ENCODE results near the gene ENAH. TPM values are rescaled to one million over a fixed set of nuclear protein-coding genes. Genes with fewer than 3 reads are reported as not detected.

Gene ENAH
- total and polyA plus RNA-seq, 4 donors, result 47.3 to 415 (median 115) TPM

DNA sequence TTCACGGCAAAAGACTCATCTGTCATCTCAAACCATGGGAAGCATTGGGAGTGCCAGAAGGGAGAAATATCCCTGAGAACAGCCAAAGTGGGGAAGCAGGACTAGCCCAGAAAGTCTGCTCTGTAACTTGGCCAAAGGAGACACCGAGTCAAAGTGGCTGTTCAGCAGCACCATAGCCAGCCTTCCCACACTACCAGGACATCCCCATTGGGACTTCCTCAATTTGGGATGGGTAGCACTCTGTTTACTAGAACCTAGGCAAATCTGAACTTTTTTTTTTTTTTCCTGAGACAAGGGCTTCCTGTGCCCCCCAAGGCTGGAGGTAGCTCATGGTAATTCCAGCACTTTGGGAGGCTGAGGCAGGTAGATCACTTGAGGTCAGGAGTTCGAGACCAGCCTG, 93.0 kb downstream of the ENAH start:
- Histone ChIP-seq H3K27ac (ENCODE audit: low read depth in 1 of 2, low read length in 2 of 2) (no peak overlapping the region), H3K4me1 (ENCODE audit: control insufficient read depth in 1 of 2, insufficient read depth in 2 of 2, low read length in 2 of 2) (peaks cover 2% of the 10 kb centered on the region in 2 donors), H3K36me3 (ENCODE audit: control insufficient read depth in 1 of 2, insufficient read depth in 2 of 2, low read length in 1 of 2) (peaks cover 0 to 2% of the 10 kb centered on the region in 2 donors), H3K4me3 (ENCODE audit: low read length in 2 of 2) (no peak overlapping the region), H3K9me3 (ENCODE audit: control insufficient read depth, low read length) (no peaks in the 10 kb centered on the region), H3K27me3 (ENCODE audit: control insufficient read depth in 1 of 2, insufficient read depth in 2 of 2, low read length in 1 of 2) (no peaks in the 10 kb centered on the region)
- ATAC-seq (ENCODE audit: low FRiP score), result no peak
- 92% methylated on average over 3 of the region's 3 CpGs for WGBS, 2 donors
- no peak for DNase-seq
- intact Hi-C loops (cut with DNase I), result loop anchor here (5.0 kb wide), 2 partner anchors 73 to 212 kb away; no protein-coding TSS in a partner anchor

DNA sequence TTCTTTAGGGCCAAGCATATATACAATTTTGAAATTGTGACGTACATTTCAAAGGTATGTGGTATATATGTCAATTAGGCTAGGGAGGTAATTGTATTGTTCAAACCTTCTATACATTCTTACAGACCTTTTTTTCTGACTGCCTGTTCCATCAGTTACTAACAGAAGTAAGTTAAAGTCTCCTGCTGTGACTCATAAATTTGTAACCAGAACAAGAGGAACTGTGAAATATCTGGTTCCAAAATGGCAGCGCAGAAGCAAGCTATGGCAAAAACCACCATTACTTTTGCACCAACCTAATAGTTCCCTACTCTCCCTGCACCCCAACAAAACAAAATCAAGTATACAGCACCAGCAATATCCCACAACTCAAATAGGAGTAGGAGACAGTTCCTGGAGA, 93.6 kb downstream of the ENAH start:
- H3K4me1 ChIP-seq (ENCODE audit: control insufficient read depth in 1 of 2, insufficient read depth in 2 of 2, low read length in 2 of 2), result peaks cover 2% of the 10 kb centered on the region in 2 donors
- H3K36me3 ChIP-seq (ENCODE audit: control insufficient read depth in 1 of 2, insufficient read depth in 2 of 2, low read length in 1 of 2), result peaks cover 0 to 2% of the 10 kb centered on the region in 2 donors
- WGBS, 2 donors, result 95% methylated on average over 2 of the region's 2 CpGs
- no peak for ATAC-seq (ENCODE audit: low FRiP score)
- intact Hi-C loops (cut with DNase I), result loop anchor here in 1 of 2 donors (5.0 kb wide), 1 partner anchor 213 kb away; no protein-coding TSS in a partner anchor
- no peak overlapping the region for H3K27ac ChIP-seq (ENCODE audit: low read depth in 1 of 2, low read length in 2 of 2)
- H3K27me3 ChIP-seq (ENCODE audit: control insufficient read depth in 1 of 2, insufficient read depth in 2 of 2, low read length in 1 of 2), result no peaks in the 10 kb centered on the region
- no peak for DNase-seq
- H3K9me3 ChIP-seq (ENCODE audit: control insufficient read depth, low read length), result no peaks in the 10 kb centered on the region
- H3K4me3 ChIP-seq (ENCODE audit: low read length in 2 of 2), result no peak overlapping the region

GRCh38 chr1:225556694-225557093, 96.2 kb downstream of the ENAH start:
- Histone ChIP-seq H3K4me1 (ENCODE audit: control insufficient read depth in 1 of 2, insufficient read depth in 2 of 2, low read length in 2 of 2) (peaks cover 2% of the 10 kb centered on the region in 2 donors), H3K4me3 (ENCODE audit: low read length in 2 of 2) (no peak overlapping the region), H3K27me3 (ENCODE audit: control insufficient read depth in 1 of 2, insufficient read depth in 2 of 2, low read length in 1 of 2) (no peaks in the 10 kb centered on the region), H3K27ac (ENCODE audit: low read depth in 1 of 2, low read length in 2 of 2) (no peak overlapping the region), H3K36me3 (ENCODE audit: control insufficient read depth in 1 of 2, insufficient read depth in 2 of 2, low read length in 1 of 2) (peaks cover 0 to 2% of the 10 kb centered on the region in 2 donors), H3K9me3 (ENCODE audit: control insufficient read depth, low read length) (no peaks in the 10 kb centered on the region)
- 93 to 98% methylated on average over 1 of the region's 1 CpG for WGBS, 2 donors
- DNase-seq (no peak), ATAC-seq (ENCODE audit: low FRiP score) (no peak)
- intact Hi-C loops (cut with DNase I), result loop anchor here in 1 of 2 donors (5.0 kb wide), 1 partner anchor 216 kb away; no protein-coding TSS in a partner anchor

- WGBS, 2 donors, result 93 to 94% methylated on average over 4 of the region's 4 CpGs
- no peak overlapping the region for H3K27ac ChIP-seq (ENCODE audit: low read depth in 1 of 2, low read length in 2 of 2)
- H3K4me3 ChIP-seq (ENCODE audit: low read length in 2 of 2), result no peak overlapping the region
- H3K36me3 ChIP-seq (ENCODE audit: control insufficient read depth in 1 of 2, insufficient read depth in 2 of 2, low read length in 1 of 2), result peaks cover 0 to 2% of the 10 kb centered on the region in 2 donors
- no peak for DNase-seq
- intact Hi-C loops (cut with DNase I), result loop anchor here in 1 of 2 donors (5.0 kb wide), 1 partner anchor 216 kb away; no protein-coding TSS in a partner anchor
- H3K4me1 ChIP-seq (ENCODE audit: control insufficient read depth in 1 of 2, insufficient read depth in 2 of 2, low read length in 2 of 2), result peaks cover 2% of the 10 kb centered on the region in 2 donors
- no peak for ATAC-seq (ENCODE audit: low FRiP score)
- H3K9me3 ChIP-seq (ENCODE audit: control insufficient read depth, low read length), result no peaks in the 10 kb centered on the region
- H3K27me3 ChIP-seq (ENCODE audit: control insufficient read depth in 1 of 2, insufficient read depth in 2 of 2, low read length in 1 of 2), result no peaks in the 10 kb centered on the region
Measured at GRCh38 chr1:225555821-225556220, 97.1 kb downstream of the ENAH start.

DNA sequence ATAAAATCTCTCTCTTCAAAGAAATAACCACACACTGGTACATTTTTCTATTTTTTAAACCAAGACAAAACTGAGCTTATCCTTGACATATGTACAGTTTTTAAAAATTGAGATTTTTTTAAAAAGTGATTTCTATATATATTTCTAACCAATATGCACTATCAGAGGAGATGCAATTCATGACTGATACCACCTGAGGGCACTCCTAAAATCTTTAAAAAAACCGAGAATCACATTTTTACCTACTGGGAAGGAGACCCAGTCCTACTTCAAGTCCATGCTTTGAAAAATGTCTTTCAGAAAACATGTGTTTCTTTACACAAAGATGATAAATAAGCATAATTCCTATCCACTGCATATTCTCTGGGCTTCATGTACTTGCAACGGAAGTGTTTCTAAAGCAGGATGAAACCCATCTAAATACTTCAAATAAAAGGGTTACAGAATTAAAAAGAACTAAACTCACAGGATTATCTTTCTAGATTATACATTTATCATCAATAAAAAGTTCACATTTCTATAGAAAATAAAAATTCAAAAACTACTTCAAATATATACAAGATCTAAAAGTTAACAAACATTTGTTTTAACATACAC, 98.6 kb downstream of the ENAH start:
- H3K4me1 ChIP-seq (ENCODE audit: control insufficient read depth in 1 of 2, insufficient read depth in 2 of 2, low read length in 2 of 2), result peaks cover 0 to 2% of the 10 kb centered on the region in 2 donors
- H3K36me3 ChIP-seq (ENCODE audit: control insufficient read depth in 1 of 2, insufficient read depth in 2 of 2, low read length in 1 of 2), result no peaks in the 10 kb centered on the region
- H3K4me3 ChIP-seq (ENCODE audit: low read length in 2 of 2), result no peak overlapping the region
- no peak for DNase-seq
- no peaks in the 10 kb centered on the region for H3K27me3 ChIP-seq (ENCODE audit: control insufficient read depth in 1 of 2, insufficient read depth in 2 of 2, low read length in 1 of 2)
- ATAC-seq (ENCODE audit: low FRiP score), result no peak
- intact Hi-C loops (cut with DNase I), result no loop called here
- 45% methylated on average over 2 of the region's 2 CpGs for WGBS, 2 donors
- no peak overlapping the region for H3K27ac ChIP-seq (ENCODE audit: low read depth in 1 of 2, low read length in 2 of 2)
- no peaks in the 10 kb centered on the region for H3K9me3 ChIP-seq (ENCODE audit: control insufficient read depth, low read length)

DNA sequence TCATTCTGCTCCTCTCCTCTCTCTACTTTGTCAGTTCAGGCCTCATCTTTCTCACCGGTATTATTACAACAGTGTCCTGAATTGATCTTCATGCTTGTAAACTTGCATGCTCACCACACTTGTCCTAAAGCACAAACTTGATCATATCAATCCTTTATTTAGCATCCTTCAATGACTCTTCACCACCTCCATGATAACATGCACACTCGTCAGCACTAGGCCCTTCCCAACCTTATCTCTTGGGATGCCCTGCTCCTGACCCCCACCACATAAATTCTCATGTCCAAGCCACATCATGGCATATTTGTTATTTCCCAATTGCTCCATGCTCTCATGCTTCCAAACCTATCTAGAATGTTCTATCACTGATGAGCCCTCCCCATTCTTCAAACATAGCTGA, 103.1 kb downstream of the ENAH start:
- DNase-seq (no peak), ATAC-seq (ENCODE audit: low FRiP score) (no peak)
- no peaks in the 10 kb centered on the region for H3K9me3 ChIP-seq (ENCODE audit: control insufficient read depth, low read length)
- no peaks in the 10 kb centered on the region for H3K27me3 ChIP-seq (ENCODE audit: control insufficient read depth in 1 of 2, insufficient read depth in 2 of 2, low read length in 1 of 2)
- intact Hi-C loops (cut with DNase I), result loop anchor here in 1 of 2 donors (10.0 kb wide), 1 partner anchor 65 kb away; no protein-coding TSS in a partner anchor
- 79 to 90% methylated on average over 2 of the region's 2 CpGs for WGBS, 2 donors
- no peak overlapping the region for H3K27ac ChIP-seq (ENCODE audit: low read depth in 1 of 2, low read length in 2 of 2)
- peaks cover 0 to 5% of the 10 kb centered on the region in 2 donors for H3K4me1 ChIP-seq (ENCODE audit: control insufficient read depth in 1 of 2, insufficient read depth in 2 of 2, low read length in 2 of 2)
- no peak overlapping the region for H3K4me3 ChIP-seq (ENCODE audit: low read length in 2 of 2)
- H3K36me3 ChIP-seq (ENCODE audit: control insufficient read depth in 1 of 2, insufficient read depth in 2 of 2, low read length in 1 of 2), result no peaks in the 10 kb centered on the region

GRCh38 chr1:225548140-225548857, 104.6 kb downstream of the ENAH start:
- peaks cover 0 to 6% of the 10 kb centered on the region in 2 donors for H3K4me1 ChIP-seq (ENCODE audit: control insufficient read depth in 1 of 2, insufficient read depth in 2 of 2, low read length in 2 of 2)
- no peak overlapping the region for H3K4me3 ChIP-seq (ENCODE audit: low read length in 2 of 2)
- DNase-seq (no peak), ATAC-seq (ENCODE audit: low FRiP score) (no peak)
- no peaks in the 10 kb centered on the region for H3K27me3 ChIP-seq (ENCODE audit: control insufficient read depth in 1 of 2, insufficient read depth in 2 of 2, low read length in 1 of 2)
- 54 to 63% methylated on average over 4 of the region's 4 CpGs for WGBS, 2 donors
- no peaks in the 10 kb centered on the region for H3K36me3 ChIP-seq (ENCODE audit: control insufficient read depth in 1 of 2, insufficient read depth in 2 of 2, low read length in 1 of 2)
- H3K9me3 ChIP-seq (ENCODE audit: control insufficient read depth, low read length), result no peaks in the 10 kb centered on the region
- intact Hi-C loops (cut with DNase I), result loop anchor here in 1 of 2 donors (10.0 kb wide), 1 partner anchor 63 kb away; no protein-coding TSS in a partner anchor
- peak overlapping the region in 1 of 2 donors; percentile 44 for H3K27ac ChIP-seq (ENCODE audit: low read depth in 1 of 2, low read length in 2 of 2)

- Histone ChIP-seq H3K27ac (ENCODE audit: low read depth in 1 of 2, low read length in 2 of 2) (no peak overlapping the region), H3K4me3 (ENCODE audit: low read length in 2 of 2) (no peak overlapping the region), H3K9me3 (ENCODE audit: control insufficient read depth, low read length) (no peaks in the 10 kb centered on the region), H3K4me1 (ENCODE audit: control insufficient read depth in 1 of 2, insufficient read depth in 2 of 2, low read length in 2 of 2) (peaks cover 0 to 11% of the 10 kb centered on the region in 2 donors), H3K27me3 (ENCODE audit: control insufficient read depth in 1 of 2, insufficient read depth in 2 of 2, low read length in 1 of 2) (no peaks in the 10 kb centered on the region), H3K36me3 (ENCODE audit: control insufficient read depth in 1 of 2, insufficient read depth in 2 of 2, low read length in 1 of 2) (no peaks in the 10 kb centered on the region)
- intact Hi-C loops (cut with DNase I), result loop anchor here in 1 of 2 donors (10.0 kb wide), 1 partner anchor 61 kb away; no protein-coding TSS in a partner anchor
- DNase-seq (no peak), ATAC-seq (ENCODE audit: low FRiP score) (no peak)
- WGBS, 2 donors, result 81 to 85% methylated on average over 2 of the region's 2 CpGs
Measured at GRCh38 chr1:225545649-225546048, 107.3 kb downstream of the ENAH start.
